Measurements from ENCODE around the gene ATG2A. TPM values are rescaled to one million over a fixed set of nuclear protein-coding genes. Genes with fewer than 3 reads are reported as not detected.

The ATG2A gene
- total RNA-seq, 1 experiment from 2014 or later = 22.5 TPM

DNA sequence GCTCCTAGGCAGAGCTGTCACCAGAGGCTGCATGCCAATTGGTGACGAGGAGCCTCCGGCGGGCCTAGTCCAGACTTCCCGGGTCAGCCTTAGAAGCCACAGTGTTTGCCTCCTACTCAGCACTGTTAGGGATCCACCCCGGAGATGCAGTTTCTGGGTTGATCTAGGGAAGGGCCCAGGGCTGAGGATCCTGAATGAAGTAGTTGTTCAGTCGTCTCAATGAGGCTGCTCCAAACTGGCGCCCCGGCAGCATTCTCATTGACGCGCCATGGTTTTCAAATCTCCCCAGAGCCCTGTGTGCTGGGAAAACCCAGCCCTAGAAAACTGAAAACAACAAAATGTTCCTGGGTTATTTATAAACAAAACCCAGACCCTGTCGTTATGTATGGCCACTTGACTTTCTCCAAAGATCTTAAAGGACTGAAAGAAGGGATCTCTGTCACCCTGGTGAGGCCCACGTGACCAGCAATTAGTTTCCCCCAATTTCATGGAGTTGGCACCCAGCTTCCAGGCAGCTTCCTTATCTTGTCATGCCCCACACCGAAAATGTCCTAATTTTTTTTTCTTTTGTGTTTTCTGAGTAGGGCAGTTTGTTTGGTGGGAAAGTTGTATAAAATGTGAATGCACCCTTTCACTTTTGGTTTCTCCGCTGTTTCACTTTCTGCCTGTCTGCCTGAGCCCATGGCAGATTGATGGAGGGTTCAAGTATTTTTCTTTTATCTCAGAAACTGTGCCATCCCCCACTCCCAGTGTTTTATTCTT, 36.6 kb downstream of the ATG2A start:
- H3K36me3 ChIP-seq = peaks cover 19% of the 10 kb centered on the region
- no peaks in the 10 kb centered on the region for H3K9me3 ChIP-seq (replicated peaks)
- DNase-seq (ENCODE audit: low read depth in 1 of 2, low spot score in 2 of 2) = no peak
- H3K27ac ChIP-seq = no peak overlapping the region
- H3K4me3 ChIP-seq = no peak overlapping the region
- H3K4me1 ChIP-seq (replicated peaks) = peaks cover 31% of the 10 kb centered on the region
- H3K27me3 ChIP-seq (replicated peaks) = no peaks in the 10 kb centered on the region

GRCh38 chr11:64879244-64879900, 37.6 kb downstream of the ATG2A start:
- no peaks in the 10 kb centered on the region for H3K27me3 ChIP-seq (replicated peaks)
- no peaks in the 10 kb centered on the region for H3K9me3 ChIP-seq (replicated peaks)
- 0 out of 2 replicates have a peak overlapping the region, but pooled peaks have one; percentile 11 for H3K27ac ChIP-seq
- peak overlapping the region; percentile 75 for H3K4me3 ChIP-seq
- DNase-seq (ENCODE audit: low read depth in 1 of 2, low spot score in 2 of 2) = no peak
- H3K36me3 ChIP-seq = peaks cover 30% of the 10 kb centered on the region
- H3K4me1 ChIP-seq (replicated peaks) = peaks cover 29% of the 10 kb centered on the region

DNA sequence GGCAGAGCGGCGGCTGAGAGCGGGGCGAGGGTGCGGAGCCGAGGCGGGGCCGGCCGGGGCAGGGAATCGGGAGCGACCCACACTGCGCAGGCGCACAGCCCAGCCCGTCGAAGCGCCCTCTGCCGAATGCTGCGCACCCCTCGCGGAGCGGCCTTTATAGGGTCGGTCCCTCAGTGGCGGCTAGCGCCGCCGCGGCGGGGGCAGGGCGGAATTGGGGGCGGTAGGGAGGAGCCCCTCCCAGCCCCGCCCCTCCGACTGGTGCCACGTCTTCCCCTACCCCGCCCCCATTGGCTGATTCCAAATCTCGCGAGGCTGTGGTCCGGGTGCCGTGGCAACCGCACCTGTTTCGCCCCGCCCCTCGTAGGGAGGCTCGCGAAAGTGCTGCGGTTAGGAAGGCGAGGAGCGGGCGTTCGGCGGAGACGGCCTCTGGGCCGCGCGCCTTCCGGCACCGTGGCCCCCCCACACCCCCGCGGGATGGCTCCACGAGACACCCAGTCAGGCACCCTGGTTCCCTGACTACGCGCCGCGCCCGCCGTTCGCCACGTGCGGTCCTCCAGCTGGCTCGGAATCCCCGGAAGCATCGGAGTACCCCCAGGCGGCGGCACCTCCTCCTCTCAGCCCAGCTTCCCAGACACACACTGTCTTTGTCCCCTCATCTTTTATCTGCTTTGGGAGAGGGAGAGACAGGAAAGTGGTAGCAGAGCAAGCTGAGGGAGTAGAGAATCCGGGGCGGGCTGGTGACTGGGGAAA, 38.3 kb downstream of the ATG2A start, which contains the start of gene EHD1:
EHD1 (minus strand) TSS at position 128 of the 750 bp plus-strand sequence. CDS start 157 bp downstream, outside the sequence.
- Histone ChIP-seq H3K9me3 (replicated peaks) (no peaks in the 10 kb centered on the region), H3K4me1 (replicated peaks) (peaks cover 29% of the 10 kb centered on the region), H3K27me3 (replicated peaks) (no peaks in the 10 kb centered on the region), H3K4me3 (peak within 1 kb of the TSS; percentile 75), H3K36me3 (peaks cover 36% of the 10 kb centered on the region), H3K27ac (peak within 1 kb of the TSS; percentile 12)
- peak; percentile 100 for DNase-seq (ENCODE audit: low read depth in 1 of 2, low spot score in 2 of 2)

DNA sequence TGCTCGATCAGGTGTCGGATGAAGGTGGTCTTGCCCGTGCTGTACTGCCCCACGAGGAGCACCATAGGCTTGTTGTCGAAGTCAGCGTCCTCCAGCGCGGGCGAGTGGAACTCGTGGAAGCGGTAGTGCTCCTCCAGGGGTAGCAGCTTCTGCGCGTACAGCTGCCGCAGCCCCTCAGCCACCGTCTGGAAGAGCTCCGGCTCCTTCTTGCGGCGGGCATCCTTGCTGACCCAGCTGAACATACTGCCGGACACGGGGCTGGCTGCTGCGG, 38.9 kb downstream of the ATG2A start:
- Histone ChIP-seq H3K9me3 (replicated peaks) (no peaks in the 10 kb centered on the region), H3K4me3 (peak overlapping the region; percentile 75), H3K4me1 (replicated peaks) (peaks cover 29% of the 10 kb centered on the region), H3K27ac (no peak overlapping the region), H3K36me3 (peaks cover 40% of the 10 kb centered on the region), H3K27me3 (replicated peaks) (no peaks in the 10 kb centered on the region)
- no peak for DNase-seq (ENCODE audit: low read depth in 1 of 2, low spot score in 2 of 2)

DNA sequence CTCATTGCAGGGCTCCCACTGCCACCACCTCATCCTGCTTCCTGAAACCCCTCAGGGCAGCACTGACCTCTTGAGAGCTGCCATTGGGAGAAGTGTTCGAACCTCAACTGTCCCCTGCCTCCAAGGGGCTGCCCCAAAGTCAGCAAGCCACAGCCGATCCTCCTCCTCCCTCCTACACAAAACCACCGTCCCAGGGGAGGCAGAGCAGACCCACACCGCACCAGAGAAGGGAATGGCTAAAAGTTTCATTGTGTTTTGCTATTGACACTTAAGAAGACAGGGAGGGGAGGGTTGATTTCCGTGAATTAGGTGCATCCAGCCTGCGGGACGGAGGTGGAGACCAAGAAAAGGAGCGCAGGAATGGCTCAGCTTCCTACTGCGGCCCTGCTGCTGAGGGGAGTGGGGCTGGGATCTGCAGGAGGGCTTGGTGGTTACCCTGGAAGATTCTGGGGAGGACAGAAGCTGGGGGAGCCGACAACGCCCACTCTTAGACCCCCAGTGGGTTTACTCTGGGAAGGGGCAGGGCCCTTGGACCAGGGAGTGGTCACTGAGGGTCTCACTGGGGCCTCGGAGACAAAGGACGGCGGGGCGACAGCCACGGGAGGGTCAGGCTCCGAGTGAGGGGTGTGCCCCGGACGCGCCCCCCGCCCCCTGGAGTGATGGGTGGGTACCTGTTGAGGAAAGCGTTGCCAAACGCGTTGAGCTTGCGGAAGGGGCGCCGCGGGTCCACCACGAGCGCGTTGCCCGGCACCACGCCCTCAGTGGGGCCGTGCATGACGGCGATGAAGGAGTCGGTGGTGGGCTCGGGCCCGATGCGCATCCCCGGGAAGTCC, 39.4 kb downstream of the ATG2A start:
- Histone ChIP-seq H3K27ac (peak overlapping the region; percentile 12), H3K36me3 (peaks cover 46% of the 10 kb centered on the region), H3K27me3 (replicated peaks) (no peaks in the 10 kb centered on the region), H3K9me3 (replicated peaks) (no peaks in the 10 kb centered on the region), H3K4me1 (replicated peaks) (peaks cover 29% of the 10 kb centered on the region), H3K4me3 (peak overlapping the region; percentile 75)
- DNase-seq (ENCODE audit: low read depth in 1 of 2, low spot score in 2 of 2) = no peak

- Histone ChIP-seq H3K4me1 (replicated peaks) (peaks cover 29% of the 10 kb centered on the region), H3K27me3 (replicated peaks) (no peaks in the 10 kb centered on the region), H3K36me3 (peaks cover 51% of the 10 kb centered on the region), H3K27ac (peak overlapping the region; percentile 20; the same call in 1 of the 2 replicates), H3K9me3 (replicated peaks) (no peaks in the 10 kb centered on the region), H3K4me3 (peak overlapping the region; percentile 75)
- DNase-seq (ENCODE audit: low read depth in 1 of 2, low spot score in 2 of 2) = peak; percentile 86 to 93
These were observed 40.1 kb downstream of the ATG2A start for GRCh38 chr11:64876835-64877341.

GRCh38 chr11:64876229-64876750, 40.7 kb downstream of the ATG2A start:
- peaks cover 35% of the 10 kb centered on the region for H3K4me1 ChIP-seq (replicated peaks)
- peak overlapping the region; percentile 75 for H3K4me3 ChIP-seq
- no peaks in the 10 kb centered on the region for H3K27me3 ChIP-seq (replicated peaks)
- H3K27ac ChIP-seq = peak overlapping the region; percentile 20; the same call in 1 of the 2 replicates
- H3K36me3 ChIP-seq = peaks cover 57% of the 10 kb centered on the region
- H3K9me3 ChIP-seq (replicated peaks) = no peaks in the 10 kb centered on the region
- no peak for DNase-seq (ENCODE audit: low read depth in 1 of 2, low spot score in 2 of 2)

GRCh38 chr11:64875369-64876228, 41.4 kb downstream of the ATG2A start:
- Histone ChIP-seq H3K9me3 (replicated peaks) (no peaks in the 10 kb centered on the region), H3K27ac (no peak overlapping the region), H3K36me3 (peaks cover 64% of the 10 kb centered on the region), H3K27me3 (replicated peaks) (no peaks in the 10 kb centered on the region), H3K4me3 (no peak overlapping the region), H3K4me1 (replicated peaks) (peaks cover 42% of the 10 kb centered on the region)
- DNase-seq (ENCODE audit: low read depth in 1 of 2, low spot score in 2 of 2) = no peak

DNA sequence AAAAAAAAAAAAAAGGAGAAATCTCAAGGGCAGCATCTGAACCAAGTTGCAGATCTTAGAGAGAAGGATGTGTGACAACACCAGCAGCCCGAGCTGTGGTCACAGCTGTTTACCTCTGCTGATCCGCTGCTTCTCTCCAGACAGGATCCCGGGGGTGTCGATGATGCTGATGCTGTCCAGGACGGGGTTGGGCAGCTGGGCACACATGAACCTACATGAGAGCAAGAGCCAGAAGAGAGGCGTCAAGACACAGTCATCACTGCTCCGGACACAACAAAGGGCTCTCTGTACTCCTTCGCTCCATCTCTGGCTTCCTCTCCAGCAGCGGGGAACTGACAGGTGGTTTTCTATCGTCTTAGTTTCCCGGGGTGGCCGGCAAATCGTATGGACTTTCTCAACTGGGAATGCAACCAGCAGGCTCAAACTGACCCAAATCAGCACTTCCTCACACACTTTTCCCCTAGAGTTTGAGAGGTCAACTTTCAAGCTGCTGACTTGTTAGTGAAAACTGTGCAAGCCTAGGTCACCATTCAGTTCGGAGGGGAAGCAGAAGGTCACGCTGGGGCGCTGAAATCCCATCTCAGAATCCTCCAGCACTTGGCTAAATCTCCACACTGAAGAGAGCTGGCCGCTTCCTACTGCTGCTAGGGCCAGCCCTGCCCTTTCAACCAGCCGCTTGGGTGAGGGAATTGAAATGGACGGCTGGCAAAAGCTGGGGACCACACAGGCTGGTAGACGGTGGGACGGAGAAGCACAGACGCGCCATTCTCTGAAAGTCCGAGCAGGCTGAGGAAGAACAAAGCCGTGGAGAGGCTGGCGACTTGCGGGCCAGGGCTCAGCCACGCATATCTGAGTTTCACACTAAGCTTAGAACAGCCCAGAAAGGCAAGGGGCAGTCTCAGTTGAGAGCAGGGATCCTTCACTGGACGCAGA, 42.4 kb downstream of the ATG2A start:
- Histone ChIP-seq H3K4me3 (no peak overlapping the region), H3K27ac (no peak overlapping the region), H3K36me3 (peaks cover 74% of the 10 kb centered on the region), H3K27me3 (replicated peaks) (no peaks in the 10 kb centered on the region), H3K4me1 (replicated peaks) (peaks cover 52% of the 10 kb centered on the region), H3K9me3 (replicated peaks) (no peaks in the 10 kb centered on the region)
- DNase-seq (ENCODE audit: low read depth in 1 of 2, low spot score in 2 of 2) = no peak

DNA sequence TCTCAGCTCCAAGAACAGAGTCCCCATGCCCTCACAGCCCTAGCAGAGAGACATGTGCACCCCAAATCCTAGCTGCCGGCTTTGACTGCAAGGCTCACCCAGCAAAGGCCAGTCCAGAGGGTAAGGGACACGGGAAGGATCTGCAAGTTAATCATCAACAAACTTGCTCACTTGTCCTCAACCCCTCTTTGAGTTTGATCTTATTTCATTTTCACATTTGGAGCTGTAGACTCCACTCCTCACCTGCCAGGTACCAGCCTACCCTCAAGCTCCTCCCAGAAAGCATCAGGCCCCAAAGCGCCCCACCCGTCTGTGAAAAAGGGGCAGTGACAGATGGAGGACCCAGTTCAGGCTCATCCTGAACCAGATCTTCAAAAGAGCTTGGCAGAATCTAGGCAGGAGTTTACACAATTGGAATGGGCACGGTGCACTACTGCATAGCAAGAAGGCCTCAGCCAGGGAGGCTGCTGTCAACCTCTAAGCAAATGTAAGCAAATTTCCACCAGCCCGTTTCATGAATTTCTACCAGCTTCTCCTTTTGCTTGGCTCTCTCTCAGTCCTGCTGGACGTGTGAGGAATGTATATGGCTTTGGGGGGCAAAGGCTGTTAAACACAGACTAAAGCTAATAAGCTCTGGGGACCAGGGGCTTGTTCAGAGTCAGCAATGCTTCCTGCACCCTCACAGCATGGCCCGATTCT, 44.1 kb downstream of the ATG2A start:
- Histone ChIP-seq H3K27me3 (replicated peaks) (no peaks in the 10 kb centered on the region), H3K4me1 (replicated peaks) (peaks cover 62% of the 10 kb centered on the region), H3K36me3 (peaks cover 80% of the 10 kb centered on the region), H3K27ac (no peak overlapping the region), H3K4me3 (no peak overlapping the region), H3K9me3 (replicated peaks) (no peaks in the 10 kb centered on the region)
- no peak for DNase-seq (ENCODE audit: low read depth in 1 of 2, low spot score in 2 of 2)

DNA sequence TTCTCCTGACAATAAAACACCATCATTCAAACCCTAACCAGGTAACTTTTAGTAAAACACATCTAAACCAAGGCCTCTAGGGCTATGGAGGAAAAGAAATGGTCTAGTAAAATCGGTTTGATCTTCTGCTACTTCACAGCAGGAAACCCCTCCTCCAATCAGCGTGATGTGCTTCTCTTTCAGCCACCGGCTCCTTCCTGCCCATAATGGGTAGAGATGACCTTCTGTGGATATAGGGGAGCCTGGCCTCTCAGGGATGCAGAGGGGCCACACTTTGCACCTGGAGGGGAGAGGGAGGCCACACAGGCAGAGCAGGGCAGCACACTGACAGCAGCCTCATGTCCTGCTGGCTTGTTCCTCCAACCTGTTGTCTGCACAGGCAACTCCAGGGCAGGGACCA, 45.5 kb downstream of the ATG2A start:
- Histone ChIP-seq H3K36me3 (peaks cover 86% of the 10 kb centered on the region), H3K27ac (no peak overlapping the region), H3K4me1 (replicated peaks) (peaks cover 55% of the 10 kb centered on the region), H3K27me3 (replicated peaks) (no peaks in the 10 kb centered on the region), H3K9me3 (replicated peaks) (no peaks in the 10 kb centered on the region), H3K4me3 (no peak overlapping the region)
- no peak for DNase-seq (ENCODE audit: low read depth in 1 of 2, low spot score in 2 of 2)

Measured in SJSA1 (cell line).